Ascending aorta (tissue), 2 donors: Measurements from ENCODE around the gene BARX1. TPM values are rescaled to one million over a fixed set of nuclear protein-coding genes. Genes with fewer than 3 reads are reported as not detected.

Experiments used
- DNase-seq, 2 donors: peaks; one replicate each; pipeline ENCODE4 v3.0.0-alpha.2; 2019; ENCODE audit warnings: low spot score in 2 of 2
- H3K27ac ChIP-seq, 2 donors: fragments of 200-600 bp; sonication (generic); one replicate each; pipeline ENCODE4 v1.5.1; 2016 to 2017; ENCODE audit warnings: mild to moderate bottlenecking in 1 of 2
- H3K27me3 ChIP-seq: fragments of 200-600 bp; sonication (generic); one replicate; pipeline ENCODE4 v1.5.1; 2017
- H3K36me3 ChIP-seq, 2 donors: fragments of 200-600 bp; sonication (generic); one replicate each; pipeline ENCODE4 v1.5.1; 2016
- H3K4me1 ChIP-seq, 2 donors: fragments of 200-600 bp; sonication (generic); one replicate each; pipeline ENCODE4 v1.5.1; 2016 to 2017; ENCODE audit warnings: mild to moderate bottlenecking in 1 of 2
- H3K4me3 ChIP-seq, 2 donors: fragments of 200-600 bp; sonication (generic); one replicate each; pipeline ENCODE4 v1.5.1; 2016 to 2017; ENCODE audit warnings: mild to moderate bottlenecking in 1 of 2
- H3K9me3 ChIP-seq, 2 donors: fragments of 200-600 bp; sonication (generic); one replicate each; pipeline ENCODE4 v1.5.1; 2016
- CTCF ChIP-seq, 3 experiments: fragments of 200-600 bp in 2 of 3; fragments of 450-650 bp in 1 of 3; sonication (generic) in 2 of 3; IDR thresholded peaks; one replicate each; pipeline ENCODE4 v1.5.1; 2016 to 2019; ENCODE audit warnings: antibody characterized with exemption in 3 of 3, mild to moderate bottlenecking in 1 of 3, moderate library complexity in 1 of 3
- intact Hi-C: fragments of 100-400 bp; cut with DNase I; formaldehyde crosslinking; loops from one replicate; pipeline ENCODE4 v1.15.1; 2023
- total RNA-seq: library from RNA; depleted of rRNA; stranded (reverse); fragments of >200 nt; gene quantifications from one replicate; pipeline ENCODE4 v1.1.0, GENCODE V29; 2016

BARX1 gene
- total RNA-seq, 1 donor from 2014 or later: not detected

- TF ChIP-seq CTCF (IDR thresholded peaks at IDR 0.05): no peak
- Histone ChIP-seq H3K4me3 (no peak overlapping the region), H3K4me1 (no peaks in the 10 kb centered on the region), H3K36me3 (no peaks in the 10 kb centered on the region), H3K27me3 (no peaks in the 10 kb centered on the region), H3K9me3 (no peaks in the 10 kb centered on the region), H3K27ac (no peak overlapping the region)
- DNase-seq: no peak
- intact Hi-C loops: no loop called here
These were observed 43.2 kb downstream of the BARX1 start for GRCh38 chr9:93911801-93912554.

- no peak for DNase-seq
- Histone ChIP-seq H3K27me3 (no peaks in the 10 kb centered on the region), H3K36me3 (no peaks in the 10 kb centered on the region), H3K27ac (no peak overlapping the region), H3K4me3 (no peak overlapping the region), H3K4me1 (no peaks in the 10 kb centered on the region), H3K9me3 (no peaks in the 10 kb centered on the region)
- intact Hi-C loops: no loop called here
- no peak for TF ChIP-seq CTCF (IDR thresholded peaks at IDR 0.05)
These were observed 43.9 kb downstream of the BARX1 start for GRCh38 chr9:93911136-93911745.

GRCh38 chr9:93910598-93910997, 44.6 kb downstream of the BARX1 start:
- no peak for TF ChIP-seq CTCF (IDR thresholded peaks at IDR 0.05)
- intact Hi-C loops: no loop called here

DNA sequence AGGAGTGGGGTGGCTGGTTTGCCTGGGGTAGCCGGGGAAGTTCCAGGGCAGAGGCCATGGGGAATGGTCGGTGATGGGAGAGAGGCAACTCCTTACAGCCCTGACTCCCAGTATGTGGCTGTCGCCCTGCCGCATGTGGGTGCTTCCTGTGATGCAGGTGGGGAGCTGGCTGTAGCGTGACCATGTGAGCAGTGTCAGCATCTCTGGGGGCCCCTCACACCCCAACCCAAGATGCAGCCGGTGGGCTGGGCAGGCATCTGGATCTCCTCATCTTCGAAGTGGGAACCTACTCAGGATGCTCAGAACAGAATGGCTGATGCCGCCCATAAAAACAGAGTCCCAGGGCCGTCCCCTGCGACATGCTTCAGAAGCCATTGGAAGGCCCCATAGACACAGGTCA, 45.0 kb downstream of the BARX1 start:
- Histone ChIP-seq H3K9me3 (no peaks in the 10 kb centered on the region), H3K27me3 (no peaks in the 10 kb centered on the region), H3K36me3 (no peaks in the 10 kb centered on the region), H3K4me1 (no peaks in the 10 kb centered on the region), H3K27ac (no peak overlapping the region), H3K4me3 (no peak overlapping the region)
- TF ChIP-seq CTCF (IDR thresholded peaks at IDR 0.05): no peak
- DNase-seq: no peak
- intact Hi-C loops: no loop called here

More at GRCh38 chr9:93910598-93910997, 44.6 kb downstream of the BARX1 start:
- H3K36me3 ChIP-seq: no peaks in the 10 kb centered on the region
- H3K4me1 ChIP-seq: no peaks in the 10 kb centered on the region
- no peak overlapping the region for H3K4me3 ChIP-seq
- no peaks in the 10 kb centered on the region for H3K27me3 ChIP-seq
- no peaks in the 10 kb centered on the region for H3K9me3 ChIP-seq
- no peak for DNase-seq
- H3K27ac ChIP-seq: no peak overlapping the region

DNA sequence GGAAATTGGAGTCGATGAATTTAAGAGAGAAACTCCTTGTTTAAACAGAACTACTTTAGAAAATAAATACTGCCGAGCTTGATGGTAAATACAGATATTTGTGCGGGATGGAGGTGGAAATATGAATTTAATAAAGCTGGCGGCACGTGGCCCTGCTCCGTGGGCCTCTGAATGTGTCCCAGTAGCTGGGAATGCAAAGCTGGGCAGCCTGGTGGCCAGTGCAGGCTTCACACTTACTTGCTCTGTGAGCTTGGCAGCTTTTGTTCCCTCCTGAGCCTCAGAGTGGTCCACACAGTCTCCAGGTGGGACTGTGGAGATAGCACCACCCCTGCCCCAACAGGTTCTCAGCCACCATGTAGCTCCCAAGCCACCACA, 45.9 kb downstream of the BARX1 start:
- DNase-seq: no peak
- H3K27ac ChIP-seq: no peak overlapping the region
- no peak for TF ChIP-seq CTCF (IDR thresholded peaks at IDR 0.05)
- intact Hi-C loops: no loop called here
- H3K36me3 ChIP-seq: no peaks in the 10 kb centered on the region
- H3K9me3 ChIP-seq: no peaks in the 10 kb centered on the region
- H3K27me3 ChIP-seq: no peaks in the 10 kb centered on the region
- H3K4me1 ChIP-seq: no peaks in the 10 kb centered on the region
- H3K4me3 ChIP-seq: no peak overlapping the region
